DMS79 treated with DMSO at 0.1 percent for 48 hours (cell line): ENCODE data around the gene UBE2QL1.
A peak's percentile ranks its signal among the peaks of the same experiment; 100 is the strongest.

ENCODE experiments used
- DNase-seq: peaks from one replicate; lab custom pipeline; 2025; lab: John Stamatoyannopoulos, UW

UBE2QL1 gene

DNA sequence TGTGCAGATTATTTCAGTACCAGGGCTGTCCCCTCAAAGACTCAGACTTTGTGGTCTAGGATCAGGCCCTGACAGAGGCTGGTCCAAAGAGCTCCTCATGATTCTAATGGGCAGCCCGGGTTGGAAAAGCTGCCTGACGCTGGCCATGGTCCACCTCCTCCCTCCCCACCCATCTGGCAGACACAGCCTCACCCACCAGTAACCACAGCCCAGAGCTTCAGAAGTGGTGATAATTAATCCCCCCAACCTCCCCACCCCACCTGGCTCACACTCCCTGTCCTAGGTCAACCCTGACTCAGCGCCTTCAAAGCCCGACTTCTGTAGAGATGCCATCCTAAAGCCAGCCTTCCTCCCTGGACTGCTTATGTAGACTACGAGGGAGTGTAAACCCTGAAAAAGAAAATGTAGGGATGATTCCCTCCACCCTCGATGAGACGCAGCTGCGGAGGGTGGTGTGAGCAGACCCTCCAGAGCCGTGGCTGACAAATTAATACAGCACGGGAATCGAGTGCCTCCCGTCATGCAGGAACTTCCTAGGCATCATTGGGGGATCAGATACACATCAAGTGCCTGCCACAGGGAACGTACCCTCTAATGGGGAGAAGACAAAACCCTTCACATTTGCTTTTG, 7.0 kb downstream of the UBE2QL1 start:
- DNase-seq = no peak

GRCh38 chr5:6456766-6457370, 8.2 kb downstream of the UBE2QL1 start:
- no peak for DNase-seq

- DNase-seq = no peak
Observed at GRCh38 chr5:6457592-6457991, 8.9 kb downstream of the UBE2QL1 start.

DNA sequence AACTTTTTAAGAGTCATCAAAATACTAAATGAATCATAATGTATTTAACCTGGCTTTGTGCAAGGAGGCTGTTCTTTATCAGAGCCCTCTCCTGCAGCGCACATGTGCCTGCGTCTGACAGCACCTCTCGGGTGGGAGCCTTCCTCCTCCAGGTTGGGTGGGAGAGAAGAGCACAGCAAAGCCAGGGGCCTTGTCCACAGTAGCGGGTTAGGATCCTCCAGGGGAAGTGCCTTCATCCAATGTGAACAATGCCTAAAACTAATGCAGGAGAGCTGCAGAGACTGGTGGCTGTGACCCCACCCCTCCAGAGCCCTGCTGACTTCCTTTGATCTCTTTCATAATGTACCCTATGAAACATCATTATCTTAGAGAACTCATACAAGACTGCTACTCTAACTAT, 10.2 kb downstream of the UBE2QL1 start:
- no peak for DNase-seq

GRCh38 chr5:6459896-6460295, 11.2 kb downstream of the UBE2QL1 start:
- DNase-seq = no peak

- DNase-seq = no peak
Observed at GRCh38 chr5:6461006-6461405, 12.3 kb downstream of the UBE2QL1 start.

DNA sequence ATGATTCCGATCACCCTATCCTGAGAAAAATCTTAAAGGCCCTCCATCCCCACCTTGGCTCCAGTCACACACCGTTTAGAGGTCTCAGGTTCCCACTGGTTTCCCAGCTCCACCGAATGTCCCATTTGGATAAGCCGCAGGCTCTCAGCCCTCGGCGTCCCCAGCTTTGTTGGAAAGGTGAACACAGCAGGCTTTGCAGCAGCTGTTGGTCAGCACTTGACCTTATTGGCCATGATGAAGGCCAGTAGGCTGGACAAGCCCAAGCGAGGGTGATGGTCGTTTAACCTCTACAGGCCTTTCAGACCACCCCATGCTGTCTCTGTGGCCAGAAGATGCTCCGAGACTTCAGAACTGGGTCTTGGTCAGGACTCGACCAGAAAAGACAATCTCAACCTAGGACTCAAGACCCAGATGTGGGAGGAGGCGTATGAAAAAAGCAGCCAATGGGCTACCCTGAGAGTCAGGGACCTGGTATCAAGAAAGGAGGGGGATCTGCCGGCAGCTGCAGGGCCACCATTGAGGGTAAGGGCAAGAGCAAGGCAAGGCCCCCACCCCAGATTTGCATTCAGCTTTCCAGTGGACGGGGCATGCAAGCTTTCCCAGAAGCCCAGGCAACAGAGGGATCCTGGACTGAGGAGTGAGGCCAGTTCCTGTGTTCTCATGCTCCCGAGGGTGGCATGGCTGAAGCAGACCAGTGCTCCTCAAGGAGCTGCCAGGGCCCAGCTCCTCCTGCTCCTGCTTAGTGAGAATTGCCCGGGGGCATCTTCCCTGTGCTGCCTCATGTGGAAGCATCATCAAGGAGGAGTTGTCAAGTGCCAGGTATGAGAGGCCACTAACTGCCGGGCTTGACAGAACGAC, 13.4 kb downstream of the UBE2QL1 start:
- DNase-seq = peak; percentile 19

DNA sequence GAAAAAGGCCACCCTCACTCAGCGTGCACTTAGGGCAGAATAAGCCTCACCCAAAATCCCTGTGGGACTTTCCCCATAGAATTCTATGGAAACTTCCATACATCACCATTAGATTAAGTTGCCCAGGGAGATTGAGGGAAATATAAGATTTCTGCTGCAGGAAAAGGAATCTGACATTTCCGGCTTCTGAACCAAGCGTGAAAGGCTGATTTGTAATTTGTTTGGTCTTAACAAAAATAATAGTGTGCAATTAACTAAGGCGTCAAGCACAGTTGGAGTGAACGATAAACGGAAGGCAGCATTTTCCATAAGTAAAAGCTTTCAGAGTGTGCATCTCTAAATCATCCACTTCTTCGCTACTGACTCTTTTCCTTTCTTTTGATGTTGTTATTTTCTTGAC, 14.0 kb downstream of the UBE2QL1 start:
- no peak for DNase-seq

- no peak for DNase-seq
Observed at GRCh38 chr5:6464441-6464840, 15.8 kb downstream of the UBE2QL1 start.

DNA sequence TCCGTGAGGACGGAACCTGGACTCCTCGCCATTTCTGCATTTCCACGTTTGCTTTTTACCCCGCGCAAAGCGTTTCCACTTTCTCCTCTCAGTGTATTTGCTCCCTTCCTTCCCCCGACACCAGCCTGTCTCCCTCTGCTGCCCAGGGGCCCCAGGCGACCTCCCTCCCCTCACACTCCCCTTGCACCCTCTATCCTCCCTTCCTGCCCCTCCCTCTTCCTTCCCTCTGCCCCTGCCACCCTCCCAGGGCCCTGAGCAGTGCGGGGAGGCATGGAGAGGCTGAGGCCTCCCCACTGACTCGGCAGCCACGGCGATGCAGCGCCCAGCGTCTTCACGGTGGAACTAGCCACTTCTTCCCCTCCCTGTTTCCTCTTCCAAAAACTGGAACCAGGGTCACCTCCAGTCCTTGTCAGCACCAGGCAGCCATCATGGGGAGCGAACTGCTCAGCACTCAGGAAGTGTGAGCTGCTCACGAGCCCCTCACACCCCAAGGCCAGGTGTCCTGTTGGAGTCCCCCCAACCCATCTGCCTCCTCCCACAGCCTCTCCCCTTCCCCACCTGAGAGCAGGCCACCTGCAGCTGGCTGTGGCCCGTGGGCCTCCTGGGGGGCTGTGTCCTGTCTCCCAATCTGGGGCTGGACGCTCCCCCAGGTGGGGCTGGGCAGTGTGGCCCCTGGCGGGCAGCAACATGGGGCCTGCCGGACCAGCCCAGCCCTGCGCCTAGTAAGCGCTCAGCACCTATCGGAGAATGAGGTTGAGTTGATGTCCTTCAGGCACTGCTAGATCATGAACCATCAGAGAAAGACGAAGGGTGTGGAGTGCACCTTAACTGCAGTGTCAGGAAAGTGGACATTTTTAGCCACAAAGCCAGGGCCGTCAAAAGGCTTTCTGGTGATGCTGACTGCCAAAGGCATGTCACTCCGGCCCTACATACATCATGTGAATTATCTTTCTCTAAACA, 17.5 kb downstream of the UBE2QL1 start:
- no peak for DNase-seq

DNA sequence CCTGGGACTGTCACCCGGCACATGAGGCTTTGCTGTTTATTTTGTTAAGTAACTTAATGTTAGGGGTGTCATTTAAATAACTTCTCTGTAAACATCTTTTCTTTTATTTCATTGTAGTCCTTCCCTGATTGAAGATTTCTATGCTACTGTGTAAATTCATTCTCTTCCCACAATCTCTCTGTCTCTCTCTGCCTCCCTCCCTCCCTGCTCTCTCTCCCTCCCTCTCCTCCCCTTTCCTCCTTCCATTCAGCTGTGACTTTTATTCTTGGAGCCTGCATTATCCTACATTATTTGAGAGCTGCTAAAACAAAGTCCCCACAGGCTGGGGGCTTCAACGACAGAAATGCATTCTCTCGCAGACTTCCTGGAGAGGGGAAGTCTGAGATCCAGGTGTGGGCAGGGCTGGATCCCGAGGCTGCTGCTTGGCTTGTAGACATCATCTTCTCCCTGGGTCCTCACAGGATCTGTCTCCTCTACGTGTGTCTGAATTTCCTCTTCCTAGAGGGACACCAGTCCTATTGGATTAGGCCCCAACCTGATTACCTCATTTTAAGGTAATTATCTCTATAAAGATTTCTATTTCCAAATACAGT, 18.4 kb downstream of the UBE2QL1 start:
- DNase-seq = no peak

DNA sequence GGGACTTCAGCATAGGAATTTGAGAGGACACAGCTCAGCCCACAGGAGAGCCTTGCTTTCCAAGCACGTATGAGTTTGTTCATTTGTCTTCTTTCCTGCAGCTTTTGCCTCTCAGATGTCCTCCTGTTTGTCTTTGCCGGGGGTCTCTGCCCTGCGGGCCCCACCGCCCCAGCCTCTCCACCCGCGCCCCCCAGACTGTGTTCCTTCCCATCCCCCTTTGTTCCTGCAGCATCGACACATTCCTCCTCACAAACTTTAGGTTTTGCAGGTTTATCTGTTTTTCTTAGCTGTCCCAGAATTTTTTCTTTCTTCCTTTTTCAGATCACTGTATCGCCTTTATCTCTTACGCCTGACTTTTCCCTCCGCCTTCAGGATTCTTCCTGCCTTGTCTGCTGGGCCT, 18.9 kb downstream of the UBE2QL1 start:
- DNase-seq = no peak

- DNase-seq = no peak
Observed at GRCh38 chr5:6468104-6468503, 19.4 kb downstream of the UBE2QL1 start.

DNA sequence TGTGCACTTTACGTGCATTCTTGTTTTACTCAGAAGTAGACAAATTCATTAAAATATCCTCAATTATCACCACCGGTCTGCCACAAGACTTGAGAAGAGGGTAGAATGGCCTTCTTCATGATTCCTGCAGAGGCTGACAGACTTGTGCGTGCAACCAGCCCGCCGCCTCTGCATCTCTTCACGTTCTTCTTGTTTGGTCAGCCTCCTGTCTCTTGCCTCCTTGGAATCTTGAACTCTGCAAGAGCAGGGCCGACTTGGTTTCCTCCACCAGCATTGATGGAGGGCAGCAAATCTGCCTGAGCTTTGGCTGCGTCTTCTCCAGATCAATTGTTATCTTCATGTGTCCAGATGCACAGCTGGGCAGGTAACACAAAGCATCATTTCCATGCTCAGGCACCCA, 20.2 kb downstream of the UBE2QL1 start:
- no peak for DNase-seq

GRCh38 chr5:6469836-6470235, 21.2 kb downstream of the UBE2QL1 start:
- no peak for DNase-seq

DNA sequence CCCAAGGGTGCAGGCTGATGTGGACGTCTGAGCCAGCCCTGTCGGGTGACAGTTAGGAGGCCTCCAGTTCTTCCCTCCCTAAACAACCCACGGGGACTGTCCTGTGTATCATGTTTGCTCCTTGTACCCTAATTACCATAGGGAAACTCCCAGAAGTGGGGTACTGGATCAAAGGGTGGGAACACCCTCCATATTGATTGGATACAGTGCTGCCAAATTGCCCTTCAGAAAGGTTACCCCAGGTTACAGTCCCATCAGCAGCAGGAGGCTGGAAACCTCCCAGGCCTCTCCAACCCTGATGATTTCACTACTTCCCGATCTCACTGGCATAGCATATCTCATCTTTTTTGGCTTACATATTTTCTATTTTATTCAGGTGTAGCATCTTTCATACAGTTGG, 22.0 kb downstream of the UBE2QL1 start:
- DNase-seq = no peak

- no peak for DNase-seq
Observed at GRCh38 chr5:6471252-6471651, 22.6 kb downstream of the UBE2QL1 start.

- no peak for DNase-seq
Observed at GRCh38 chr5:6472792-6473191, 24.1 kb downstream of the UBE2QL1 start.

- no peak for DNase-seq
Observed at GRCh38 chr5:6473284-6473683, 24.6 kb downstream of the UBE2QL1 start.

DNA sequence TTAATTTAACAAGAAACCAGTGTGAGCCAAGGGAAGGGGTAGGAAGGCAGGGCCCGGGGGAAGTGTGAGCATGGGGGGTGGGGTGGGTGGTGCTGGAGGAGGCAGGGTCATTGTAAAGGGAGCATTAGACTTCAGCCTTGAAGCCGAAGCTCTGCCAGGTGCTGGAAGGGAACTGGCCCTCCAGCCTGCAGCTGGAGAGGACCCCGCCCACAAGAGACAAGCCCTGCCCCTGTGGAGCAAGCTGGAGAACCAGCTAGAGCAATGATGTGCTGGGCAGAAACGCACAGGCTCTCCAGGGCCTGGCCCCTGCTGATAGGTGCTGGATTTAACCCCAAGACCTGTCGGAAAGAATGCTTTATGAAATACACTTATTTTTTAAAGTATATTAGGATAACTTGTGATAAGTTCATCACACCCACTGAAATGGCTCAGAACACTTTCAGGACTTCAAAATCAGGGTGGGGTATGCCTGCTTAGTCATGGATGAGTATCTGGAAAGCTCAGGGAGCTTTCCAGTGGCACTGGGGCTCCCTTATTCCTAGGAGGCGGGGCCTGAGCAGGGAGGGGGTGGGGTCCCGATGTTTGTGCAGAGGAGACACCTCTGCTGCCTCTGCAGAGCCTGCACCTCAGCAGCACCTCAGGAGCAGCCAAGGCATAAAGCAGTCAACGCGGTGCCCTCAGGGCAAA, 27.1 kb downstream of the UBE2QL1 start:
- no peak for DNase-seq

DNA sequence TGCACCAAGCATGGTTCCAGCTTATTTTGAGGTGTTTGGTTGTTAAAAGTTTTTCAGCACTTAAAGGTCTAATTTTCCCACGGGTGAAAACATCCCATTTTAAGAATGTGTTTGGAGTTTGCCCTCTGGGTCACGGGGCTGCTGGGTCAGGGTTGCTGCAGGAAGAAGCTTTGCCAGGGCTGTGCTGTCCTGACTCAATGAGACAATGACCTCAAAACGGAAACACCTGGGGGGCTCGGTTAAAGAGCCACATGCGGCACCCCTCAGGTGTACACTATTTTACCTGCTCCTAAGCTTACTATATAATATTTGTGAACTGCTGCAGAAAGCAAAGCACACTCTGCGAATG, 27.6 kb downstream of the UBE2QL1 start:
- no peak for DNase-seq
